OCI-M2 (cell line): ENCODE results near the gene DIPK2A.

Source experiments
- DNase-seq: peaks from one replicate; lab custom pipeline; 2025; ENCODE audit not compliant: unreplicated experiment; lab: John Stamatoyannopoulos, UW

The DIPK2A gene

GRCh38 chr3:143971359-143972154, at the start of gene DIPK2A:
DIPK2A (plus strand) TSS chr3:143971823; CDS start chr3:143972333, 510 bp downstream.
- peak; percentile 74 for DNase-seq

- no peak for DNase-seq
Measured at GRCh38 chr3:143924522-143925285, 46.9 kb upstream of the DIPK2A start.

- no peak for DNase-seq
Measured at GRCh38 chr3:143928056-143928455, 43.6 kb upstream of the DIPK2A start.

GRCh38 chr3:143928541-143929255, 42.9 kb upstream of the DIPK2A start:
- DNase-seq = no peak

GRCh38 chr3:143934791-143935190, 36.8 kb upstream of the DIPK2A start:
- no peak for DNase-seq

- DNase-seq = no peak
Measured at GRCh38 chr3:143935678-143936077, 35.9 kb upstream of the DIPK2A start.

- no peak for DNase-seq
Measured at GRCh38 chr3:143950810-143951209, 20.8 kb upstream of the DIPK2A start.

GRCh38 chr3:143951351-143951971, 20.2 kb upstream of the DIPK2A start:
- DNase-seq = no peak

GRCh38 chr3:143952569-143953072, 19.0 kb upstream of the DIPK2A start:
- DNase-seq = no peak

GRCh38 chr3:143955113-143955512, 16.5 kb upstream of the DIPK2A start:
- no peak for DNase-seq

GRCh38 chr3:143956838-143957237, 14.8 kb upstream of the DIPK2A start:
- DNase-seq = no peak

GRCh38 chr3:143957453-143957852, 14.2 kb upstream of the DIPK2A start:
- DNase-seq = no peak

GRCh38 chr3:143958966-143959365, 12.7 kb upstream of the DIPK2A start:
- no peak for DNase-seq

GRCh38 chr3:143961342-143961741, 10.3 kb upstream of the DIPK2A start:
- no peak for DNase-seq

- no peak for DNase-seq
Measured at GRCh38 chr3:143963946-143964345, 7.7 kb upstream of the DIPK2A start.

GRCh38 chr3:143970773-143971358, 757 bp upstream of the DIPK2A start:
- no peak for DNase-seq

GRCh38 chr3:143972155-143972504, 507 bp downstream of the DIPK2A start:
- no peak for DNase-seq

- no peak for DNase-seq
Measured at GRCh38 chr3:143972505-143973258, 1.1 kb downstream of the DIPK2A start.

- no peak for DNase-seq
Measured at GRCh38 chr3:143973259-143974021, 1.8 kb downstream of the DIPK2A start.
